GM21825 (cell line): ENCODE data around the gene OR2A25.
"Not testable (repeated sequence)": the region's sequence is repeated elsewhere in the genome, so short reads cannot be mapped to it uniquely, and the experiment has no call there.

ENCODE experiments used
- ATAC-seq: cut with Tn5 transposase; IDR thresholded peaks from one replicate; pipeline ENCODE4 v1.9.1; 2021; ENCODE audit warnings: mild to moderate bottlenecking, moderate library complexity; ENCODE audit not compliant: unreplicated experiment

Gene OR2A25, protein sequence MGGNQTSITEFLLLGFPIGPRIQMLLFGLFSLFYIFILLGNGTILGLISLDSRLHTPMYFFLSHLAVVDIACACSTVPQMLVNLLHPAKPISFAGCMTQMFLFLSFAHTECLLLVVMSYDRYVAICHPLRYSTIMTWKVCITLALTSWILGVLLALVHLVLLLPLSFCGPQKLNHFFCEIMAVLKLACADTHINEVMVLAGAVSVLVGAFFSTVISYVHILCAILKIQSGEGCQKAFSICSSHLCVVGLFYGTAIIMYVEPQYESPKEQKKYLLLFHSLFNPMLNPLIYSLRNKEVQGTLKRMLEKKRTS

DNA sequence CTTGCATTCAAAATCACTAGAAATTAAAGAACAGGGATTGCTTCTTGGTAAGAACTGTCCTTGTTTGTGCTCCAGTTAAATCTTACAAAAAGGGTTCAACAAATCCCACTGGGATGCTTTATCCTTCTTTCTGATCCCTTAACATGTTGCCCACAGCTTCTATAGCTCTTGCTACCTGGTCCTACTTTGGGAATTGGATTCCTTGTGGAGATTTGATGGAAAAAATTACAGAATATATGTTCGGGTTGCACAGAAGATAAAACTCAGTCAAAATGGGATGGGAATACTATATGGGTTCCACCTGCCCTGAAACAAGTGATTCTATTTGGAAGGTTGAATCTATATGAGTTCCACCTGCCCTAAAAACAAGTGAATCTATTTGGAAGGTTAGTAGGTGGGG is at the start of gene OR2A25:
OR2A25 (plus strand) TSS at position 301 of the 400 bp plus-strand sequence. CDS start 4,409 bp downstream, outside the sequence.
- no peak for ATAC-seq

- ATAC-seq: no peak
Observed at GRCh38 chr7:144020340-144020739, 49.3 kb upstream of the OR2A25 start.

GRCh38 chr7:144022169-144022568 is 47.4 kb upstream of the OR2A25 start:
- no peak for ATAC-seq

GRCh38 chr7:144023171-144023827 is 46.3 kb upstream of the OR2A25 start:
- no peak for ATAC-seq

DNA sequence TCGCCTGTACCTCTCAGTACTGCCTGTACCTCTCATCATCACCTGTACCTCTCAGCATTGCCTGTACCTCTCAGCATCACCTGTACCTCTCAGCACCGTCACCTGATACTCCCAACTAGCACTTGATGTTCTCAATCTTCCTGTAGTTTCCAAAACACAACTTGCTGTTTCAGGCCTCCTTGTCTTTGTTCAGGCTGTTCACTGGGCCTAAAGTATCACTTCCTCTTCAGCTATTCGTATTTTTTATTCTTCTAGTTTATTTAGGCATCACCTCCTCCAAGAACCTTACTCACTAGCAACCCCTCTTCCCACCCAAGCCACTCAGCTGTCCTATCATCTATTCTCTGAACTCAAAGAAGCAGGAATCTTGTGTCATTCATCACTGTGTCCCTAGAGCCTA is 45.4 kb upstream of the OR2A25 start:
- ATAC-seq: no peak

DNA sequence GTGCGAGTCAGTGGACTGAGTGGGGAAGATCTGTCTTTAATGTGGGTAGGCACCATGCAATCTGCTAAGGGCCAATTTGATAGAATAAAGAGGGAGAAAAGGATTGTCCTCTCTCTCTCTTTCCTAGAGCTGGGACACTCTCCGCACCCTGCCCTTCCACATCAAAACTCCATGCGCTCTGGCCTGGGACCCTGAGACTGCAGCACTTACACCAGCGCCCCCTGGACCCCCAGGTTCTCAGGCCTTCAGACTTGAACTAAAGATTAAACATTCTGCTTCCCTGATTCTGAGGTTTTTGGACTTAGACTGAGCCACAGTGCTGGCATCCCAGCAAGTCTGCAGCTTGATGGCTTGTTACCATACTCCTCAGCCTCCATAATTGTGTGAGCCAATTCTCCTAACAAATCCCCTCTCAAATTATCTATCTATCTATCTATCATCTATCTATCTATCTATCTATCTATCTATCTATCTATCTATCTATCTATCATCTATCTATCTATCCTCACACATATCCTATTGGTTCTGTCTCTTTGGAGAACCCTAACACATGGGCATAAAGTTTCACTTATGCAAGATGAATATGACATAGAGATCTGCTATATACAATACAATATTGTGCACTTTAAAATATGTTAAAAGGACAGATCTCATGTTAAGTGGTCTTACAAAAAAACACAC is 43.3 kb upstream of the OR2A25 start:
- no peak for ATAC-seq

GRCh38 chr7:144027070-144027469 is 42.5 kb upstream of the OR2A25 start:
- ATAC-seq: no peak

DNA sequence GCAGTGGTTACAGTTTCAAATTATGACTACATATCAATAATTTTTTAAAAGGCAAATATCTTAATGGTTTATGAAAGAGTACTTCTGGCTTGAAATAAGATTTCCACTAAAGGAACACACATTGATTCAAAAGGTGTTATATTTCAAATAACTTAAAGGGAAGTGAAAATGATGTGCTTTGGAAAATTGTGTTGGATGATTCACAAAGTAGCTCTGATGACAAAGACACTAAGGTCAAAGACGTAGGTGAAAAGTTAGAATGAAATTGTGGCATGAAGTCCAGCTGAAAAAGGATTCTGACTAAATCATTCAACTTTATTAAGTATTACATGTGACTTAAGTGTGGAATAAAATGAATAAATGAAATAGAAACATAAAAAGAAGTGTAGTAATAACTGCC is 41.6 kb upstream of the OR2A25 start:
- ATAC-seq: no peak

DNA sequence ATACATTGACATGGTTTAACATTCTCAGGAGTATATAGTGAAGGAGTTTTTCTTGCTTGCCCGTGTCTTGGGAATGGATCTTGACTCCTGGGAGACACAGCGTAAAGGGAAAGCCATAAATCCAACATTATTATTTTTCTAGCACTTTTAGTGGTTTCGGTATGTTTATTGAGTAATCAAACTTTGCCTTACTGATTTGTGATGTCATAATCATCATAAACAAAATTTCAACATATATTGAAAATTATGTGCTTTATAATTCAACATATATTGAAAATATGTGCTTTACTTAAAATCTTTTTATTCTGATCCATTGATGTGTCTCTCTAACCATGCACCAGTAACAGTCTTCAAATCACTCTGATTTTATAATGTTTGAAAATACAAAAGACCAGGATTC is 41.1 kb upstream of the OR2A25 start:
- no peak for ATAC-seq

GRCh38 chr7:144032516-144032915 is 37.1 kb upstream of the OR2A25 start:
- no peak for ATAC-seq

DNA sequence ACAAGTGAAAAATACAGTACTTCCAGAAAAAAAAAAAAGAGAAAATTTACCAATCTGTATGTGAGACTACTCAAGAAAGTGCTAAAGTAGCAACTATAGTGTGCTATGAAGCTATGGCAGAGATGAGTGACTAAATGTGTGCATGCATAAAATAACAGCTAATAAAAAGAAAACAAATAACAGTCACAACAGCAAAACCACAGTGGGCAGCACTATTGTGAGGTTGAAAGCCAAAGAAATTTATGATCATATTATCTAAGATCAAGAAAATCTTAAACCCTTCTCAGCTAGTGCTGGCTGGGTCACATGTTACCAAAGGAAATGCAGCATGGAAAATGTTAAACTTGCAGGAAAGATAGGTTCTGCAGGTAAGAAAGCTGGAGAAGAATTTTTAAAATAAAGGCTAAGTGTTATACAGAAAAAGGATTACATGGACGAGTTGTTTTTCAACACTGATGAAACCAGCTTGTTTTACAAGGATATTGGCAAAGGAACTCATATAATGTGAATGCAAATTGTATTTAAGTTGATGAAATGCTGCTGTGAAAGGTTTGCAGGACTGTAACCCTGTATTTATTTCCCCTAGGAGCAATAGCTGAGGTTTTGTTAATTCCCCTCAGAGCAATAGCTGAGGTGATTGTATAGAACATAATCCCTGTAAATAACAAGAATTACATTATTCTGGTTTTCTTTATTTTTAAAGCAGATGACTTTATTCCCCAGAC is 36.5 kb upstream of the OR2A25 start:
- no peak for ATAC-seq

- ATAC-seq: no peak
Observed at GRCh38 chr7:144035385-144035784, 34.2 kb upstream of the OR2A25 start.

DNA sequence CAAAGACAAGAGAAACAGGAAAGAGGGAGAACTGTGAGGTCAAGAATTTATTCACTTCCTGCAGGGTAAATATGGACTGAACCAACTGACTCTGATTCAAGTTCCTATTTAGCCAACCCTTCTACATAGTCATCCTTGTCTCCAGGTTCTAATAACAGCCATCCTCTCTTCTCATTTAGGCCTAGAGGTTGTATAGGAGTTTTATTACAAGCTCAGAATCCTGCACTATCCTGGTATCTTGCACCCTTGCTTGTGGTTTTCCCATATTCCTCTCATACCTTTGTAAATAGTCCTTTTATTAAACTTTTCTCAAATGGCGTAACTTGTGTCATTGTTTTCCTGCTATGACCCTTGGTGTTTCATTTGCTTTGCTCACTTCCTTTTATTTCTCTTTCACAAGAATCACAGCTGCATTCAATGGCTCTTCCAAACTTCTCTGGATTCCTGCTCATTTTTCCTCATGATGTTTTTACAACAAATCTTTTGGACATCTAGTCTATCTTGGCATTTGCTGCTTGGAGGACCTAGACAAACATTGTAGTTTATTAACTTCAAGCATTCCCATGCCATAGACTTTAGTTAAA is 33.2 kb upstream of the OR2A25 start:
- ATAC-seq: no peak

DNA sequence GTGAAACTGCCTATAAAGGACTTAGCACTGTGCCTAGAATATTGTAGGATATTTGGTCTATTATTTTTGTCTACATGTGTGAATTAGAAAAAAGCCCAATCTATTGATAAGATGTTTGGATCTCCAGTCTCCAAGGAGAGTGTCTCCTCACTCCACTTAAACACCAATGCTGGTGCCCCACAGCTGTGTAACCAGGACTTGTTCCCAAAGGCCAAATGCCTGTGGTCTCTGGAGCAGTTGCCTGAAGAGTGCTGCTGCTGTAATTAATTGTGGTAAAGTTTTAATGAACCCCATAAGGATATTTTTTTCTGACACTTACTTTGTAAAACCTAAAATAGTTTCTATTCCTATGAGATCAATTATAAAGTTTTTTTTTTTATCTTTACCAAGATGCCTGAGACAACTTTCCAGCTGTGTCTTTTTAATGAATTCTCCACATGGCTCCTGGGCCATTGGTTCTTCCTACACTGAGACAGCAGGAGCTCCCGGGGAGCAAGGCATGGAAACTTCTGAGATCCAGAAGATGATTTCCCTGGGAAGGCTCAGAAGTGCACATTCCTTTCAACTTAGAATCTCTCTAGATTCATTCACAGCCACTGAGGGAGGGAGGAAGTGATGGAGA is 32.1 kb upstream of the OR2A25 start:
- no peak for ATAC-seq

- no peak for ATAC-seq
Observed at GRCh38 chr7:144038887-144039286, 30.7 kb upstream of the OR2A25 start.

DNA sequence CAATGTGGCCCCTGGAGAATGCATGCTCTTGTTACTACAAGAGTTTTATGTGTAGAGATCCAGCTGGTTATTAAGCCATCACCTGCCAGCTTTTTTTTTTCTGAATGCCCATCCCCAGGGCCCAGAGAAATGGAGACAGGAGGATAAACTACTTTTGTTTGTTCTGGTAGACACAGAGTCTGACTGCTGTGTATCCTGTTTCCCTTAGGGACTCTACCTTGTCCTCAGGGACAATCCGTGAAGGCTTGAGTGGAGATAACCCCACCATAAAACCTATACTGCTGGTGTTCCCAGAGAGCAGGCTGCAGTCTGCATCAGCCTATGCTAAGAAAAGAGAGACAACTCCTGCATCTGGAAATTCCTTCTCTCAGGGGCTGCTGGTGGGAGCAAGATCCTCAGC is 21.0 kb upstream of the OR2A25 start, which contains the start of gene OR2A5:
OR2A5 (plus strand) TSS at position 301 of the 400 bp plus-strand sequence. CDS start 1,454 bp downstream, outside the sequence.
- no peak for ATAC-seq

DNA sequence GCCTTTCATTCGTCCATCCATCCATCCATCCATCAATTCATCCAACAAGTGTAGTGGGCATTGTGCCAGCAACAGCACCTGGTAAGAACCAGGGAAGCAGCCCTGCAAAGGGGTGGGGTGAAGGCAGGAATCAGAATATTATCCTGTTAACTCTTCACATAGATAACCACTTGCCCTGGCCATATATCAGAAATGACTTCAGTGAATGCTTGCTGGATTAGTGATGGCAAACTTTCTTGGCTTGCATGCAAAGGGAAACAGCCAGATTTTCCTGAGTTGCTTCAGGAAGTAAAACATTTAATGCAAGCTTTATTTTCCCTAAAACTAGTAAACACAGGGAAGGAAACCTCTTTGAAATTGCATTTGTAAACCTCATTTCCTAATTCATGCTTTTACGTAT is 20.1 kb upstream of the OR2A25 start:
- no peak for ATAC-seq

GRCh38 chr7:144050093-144050492 is 19.5 kb upstream of the OR2A25 start:
- ATAC-seq: no peak

DNA sequence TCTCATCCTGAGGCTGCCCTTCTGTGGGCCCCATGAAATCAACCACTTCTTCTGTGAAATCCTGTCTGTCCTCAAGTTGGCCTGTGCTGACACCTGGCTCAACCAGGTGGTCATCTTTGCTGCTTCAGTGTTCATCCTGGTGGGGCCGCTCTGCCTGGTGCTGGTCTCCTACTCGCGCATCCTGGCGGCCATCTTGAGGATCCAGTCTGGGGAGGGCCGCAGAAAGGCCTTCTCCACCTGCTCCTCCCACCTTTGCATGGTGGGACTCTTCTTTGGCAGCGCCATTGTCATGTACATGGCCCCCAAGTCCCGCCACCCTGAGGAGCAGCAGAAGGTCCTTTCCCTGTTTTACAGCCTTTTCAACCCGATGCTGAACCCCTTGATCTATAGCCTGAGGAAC is 18.7 kb upstream of the OR2A25 start:
- ATAC-seq: not testable (repeated sequence)

GRCh38 chr7:144057954-144058353 is 11.7 kb upstream of the OR2A25 start:
- ATAC-seq: no peak
